Pericardium fibroblast (primary cell): ENCODE measurements around the gene TJP2. TPM values are rescaled to one million over a fixed set of nuclear protein-coding genes. Genes with fewer than 3 reads are reported as not detected.

Source experiments
- total RNA-seq: library from RNA; depleted of rRNA; stranded (reverse); fragments of >200 nt; gene quantifications from 2 replicates; pipeline ENCODE4 v1.2.3, GENCODE V29; 2015

TJP2 gene
- 80.2 and 96.6 TPM in 2 replicates for total RNA-seq

GRCh38 chr9:69173891-69174615 lies at the start of gene TJP2:
Gene TJP2, plus strand, starts transcription at chr9:69174277. Its CDS starts 96 bp downstream, at chr9:69174373.

Other genes with a start within 250 kb of the TJP2 start
- not detected in 2 replicates for gene PRKACG, start 160.2 kb upstream of the TJP2 start, total RNA-seq
- gene FXN, start 138.5 kb upstream of the TJP2 start, total RNA-seq: 4.6 and 19.1 TPM in 2 replicates
- gene ENTREP1, start 150.9 kb downstream of the TJP2 start, total RNA-seq: under 0.01 TPM in 1 of 2 replicates, not detected in the other